ENCODE results near the gene LBHD2.

Gene LBHD2

DNA sequence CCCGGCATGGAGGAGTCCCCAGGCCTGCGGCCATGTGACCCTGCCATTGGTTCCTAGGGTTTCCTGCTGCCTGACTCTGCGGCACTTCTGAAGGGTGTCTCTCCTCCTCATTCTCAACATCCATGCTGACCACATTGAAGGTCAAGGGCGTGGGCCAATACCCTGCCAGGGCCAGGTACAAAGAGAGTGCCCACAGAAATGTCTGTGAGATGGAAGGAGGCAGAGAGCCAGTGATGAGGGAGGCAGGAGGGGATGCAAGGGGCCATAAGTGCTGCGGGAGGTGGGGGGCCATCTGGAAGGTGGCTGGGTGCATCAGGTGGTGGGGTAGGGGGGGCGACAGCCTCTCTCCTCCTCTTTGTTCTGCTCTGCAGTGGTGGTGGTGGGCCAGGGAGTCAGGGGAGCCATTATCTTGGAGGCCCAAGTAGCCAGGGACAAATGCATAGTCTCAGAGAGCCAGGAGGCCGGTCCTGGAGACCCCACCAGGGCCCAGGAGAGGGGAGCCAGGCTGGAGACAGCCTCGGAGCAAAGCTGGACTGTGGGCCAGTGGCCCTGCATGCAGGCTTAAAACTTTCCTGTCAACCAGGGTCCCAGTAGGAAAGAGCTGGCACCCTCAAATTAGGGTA lies 13.6 kb upstream of the LBHD2 start:
- no peak for DNase-seq

- no peak for DNase-seq
Observed at GRCh38 chr14:103070971-103071542, 13.0 kb upstream of the LBHD2 start.

DNA sequence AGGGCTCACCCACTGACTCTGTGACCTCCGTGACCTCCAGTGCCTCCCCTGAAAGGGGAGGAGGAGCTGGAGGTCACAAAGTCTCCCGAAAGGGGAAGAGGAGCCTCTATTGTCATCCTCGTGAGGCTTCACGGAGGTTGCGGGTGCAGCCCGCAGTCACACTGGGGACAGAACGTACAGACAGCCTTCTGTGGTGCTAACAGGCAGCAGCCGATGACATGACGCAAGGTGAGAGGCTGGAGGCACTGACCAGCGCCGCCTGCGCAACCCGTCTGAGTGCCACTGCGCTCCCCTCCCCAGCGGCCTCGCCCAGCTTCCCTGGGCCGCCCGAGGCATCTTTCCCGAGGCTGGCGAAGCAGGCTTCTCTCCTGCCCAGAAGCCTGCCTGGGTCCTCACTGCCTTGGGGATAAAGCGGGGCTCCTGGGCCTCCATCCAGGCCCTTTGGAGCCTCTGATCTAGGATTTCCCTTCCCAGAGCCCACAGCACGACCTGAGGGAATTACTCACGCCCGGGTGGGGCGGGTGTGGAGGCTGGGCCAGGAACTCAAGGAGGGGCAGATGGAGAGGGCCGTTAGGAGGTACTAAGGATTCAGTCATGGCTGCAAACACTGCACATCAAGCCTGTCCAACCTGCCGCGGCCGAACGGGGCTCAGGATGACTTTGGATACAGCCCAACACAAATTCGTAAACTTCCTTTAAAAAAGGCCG lies 12.3 kb upstream of the LBHD2 start:
- DNase-seq, result no peak

DNA sequence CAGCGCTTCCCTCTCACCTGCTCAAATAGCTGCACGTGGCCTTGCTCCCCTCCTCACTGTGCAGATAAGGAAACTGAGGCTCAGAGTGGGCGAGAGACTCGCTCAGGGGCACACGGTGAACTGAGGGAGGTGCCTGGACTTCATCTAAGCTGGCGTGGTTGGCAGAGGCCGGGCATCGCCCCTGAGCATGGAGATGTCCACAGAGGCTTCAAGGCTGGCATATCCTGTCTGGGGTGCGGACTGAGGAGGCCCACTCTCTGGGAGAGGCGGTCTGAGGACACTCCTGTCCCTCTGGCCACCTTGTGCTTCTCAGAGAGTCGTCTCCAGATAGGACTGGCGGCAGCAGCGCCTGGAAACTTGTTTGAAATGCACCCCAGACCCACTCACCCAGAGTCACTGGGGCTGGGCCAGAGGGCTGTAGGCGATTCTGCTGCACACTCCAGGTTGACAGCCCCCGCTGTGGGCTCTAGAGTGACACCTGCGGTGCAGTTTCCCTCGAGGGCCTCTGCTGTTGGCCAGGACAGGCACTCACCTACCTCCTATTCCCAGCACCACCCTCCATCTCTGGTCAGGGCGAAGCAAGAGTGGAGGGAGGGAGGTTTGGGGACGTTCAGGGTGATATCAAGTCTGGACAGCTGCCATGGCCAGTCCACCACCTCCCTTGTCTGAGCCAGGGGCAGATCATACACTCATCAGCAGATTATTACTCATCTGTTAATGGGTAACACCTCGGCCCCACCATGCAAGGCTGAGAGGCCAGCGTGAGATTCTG lies 11.2 kb upstream of the LBHD2 start:
- no peak for DNase-seq

DNA sequence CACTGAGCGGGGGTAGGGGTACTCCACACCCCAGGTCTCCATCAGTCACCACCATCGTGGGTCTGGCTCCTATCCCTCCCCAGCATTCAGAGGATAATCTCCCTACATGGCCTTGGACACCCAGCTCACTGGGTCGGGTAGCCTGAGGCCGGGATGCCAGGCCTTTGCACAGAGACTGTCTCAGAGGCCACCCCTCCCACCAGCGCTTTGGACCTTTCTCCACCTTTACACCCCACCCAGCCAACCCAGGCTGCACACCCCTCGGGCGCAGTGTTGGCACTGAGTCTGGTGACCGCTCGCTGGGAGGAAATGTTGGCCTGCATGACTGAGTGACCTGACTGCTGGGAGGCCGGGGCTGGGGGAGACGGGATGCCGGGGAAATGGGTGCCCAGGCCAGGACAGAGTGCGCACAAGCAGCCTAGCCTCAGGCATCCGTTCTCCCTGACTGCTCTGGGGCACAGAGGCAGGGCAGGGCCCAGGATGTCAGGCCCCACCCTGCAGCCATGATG lies 10.6 kb upstream of the LBHD2 start:
- DNase-seq, result no peak

- no peak for DNase-seq
Observed at GRCh38 chr14:103073876-103074728, 9.9 kb upstream of the LBHD2 start.

GRCh38 chr14:103074729-103075367 lies 9.2 kb upstream of the LBHD2 start:
- DNase-seq, result peak; percentile 54

GRCh38 chr14:103078420-103078749 lies 5.6 kb upstream of the LBHD2 start:
- peak; percentile 82 for DNase-seq

DNA sequence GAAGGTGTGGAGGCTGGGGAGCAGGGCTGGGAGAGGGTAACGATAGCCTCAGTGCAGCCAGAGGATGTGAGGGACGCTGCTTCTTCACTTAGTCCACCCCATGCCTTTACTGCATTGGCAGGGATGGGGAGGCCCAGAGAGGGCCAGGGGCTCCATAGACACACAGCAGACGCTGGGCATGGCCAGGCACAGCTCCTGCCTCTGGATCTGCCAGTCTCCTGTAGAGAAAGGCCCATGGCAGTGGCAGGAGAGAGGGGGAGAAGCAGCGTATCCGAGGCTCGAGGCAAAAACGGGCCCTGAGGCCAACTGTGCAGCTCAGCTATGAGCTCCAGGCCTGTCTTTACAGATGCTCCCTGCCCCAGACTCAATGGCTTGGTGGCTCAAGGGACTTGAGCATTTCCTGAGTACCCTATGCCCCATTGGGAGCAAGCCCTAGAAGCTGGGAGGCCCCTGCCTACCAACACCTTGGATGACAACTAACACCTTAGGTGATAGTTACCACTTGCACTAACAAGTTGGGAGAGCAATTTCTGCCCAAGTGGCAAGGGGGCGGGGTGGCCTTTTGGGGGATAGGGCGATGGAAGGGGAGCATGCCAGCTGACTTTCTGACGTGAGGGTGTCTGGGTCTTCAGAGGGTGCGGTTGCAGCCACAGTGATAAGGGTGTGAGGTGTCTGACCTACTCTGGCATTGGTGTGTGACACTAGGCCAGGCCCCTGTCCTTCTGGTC lies 5.0 kb upstream of the LBHD2 start:
- DNase-seq, result no peak

DNA sequence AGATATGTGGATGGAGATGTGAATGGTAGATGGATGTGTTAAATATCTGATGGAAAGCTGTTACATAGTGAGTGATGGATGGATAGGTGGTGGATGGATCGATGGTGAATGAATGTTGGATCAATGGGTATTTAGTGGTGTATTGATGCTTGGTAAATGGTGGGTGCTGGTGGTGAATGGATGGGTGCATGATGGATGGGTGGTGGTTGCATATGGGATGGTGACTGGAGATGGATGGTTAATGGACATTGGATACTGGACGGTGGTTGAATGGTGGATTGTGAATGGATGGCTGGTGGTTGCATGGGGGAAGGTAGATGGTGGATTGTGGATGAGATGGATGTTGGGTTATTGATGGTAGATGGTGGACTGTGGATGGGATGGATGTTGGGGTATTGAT lies 2.1 kb upstream of the LBHD2 start:
- no peak for DNase-seq

- DNase-seq, result no peak
Observed at GRCh38 chr14:103085106-103086091, 1.4 kb downstream of the LBHD2 start.

- DNase-seq, result no peak
Observed at GRCh38 chr14:103086771-103087342, 2.8 kb downstream of the LBHD2 start.

GRCh38 chr14:103087343-103087835 lies 3.4 kb downstream of the LBHD2 start:
- DNase-seq, result no peak

- DNase-seq, result no peak
Observed at GRCh38 chr14:103088921-103089320, 4.9 kb downstream of the LBHD2 start.

GRCh38 chr14:103089386-103090335 lies 5.7 kb downstream of the LBHD2 start:
- DNase-seq, result no peak

DNA sequence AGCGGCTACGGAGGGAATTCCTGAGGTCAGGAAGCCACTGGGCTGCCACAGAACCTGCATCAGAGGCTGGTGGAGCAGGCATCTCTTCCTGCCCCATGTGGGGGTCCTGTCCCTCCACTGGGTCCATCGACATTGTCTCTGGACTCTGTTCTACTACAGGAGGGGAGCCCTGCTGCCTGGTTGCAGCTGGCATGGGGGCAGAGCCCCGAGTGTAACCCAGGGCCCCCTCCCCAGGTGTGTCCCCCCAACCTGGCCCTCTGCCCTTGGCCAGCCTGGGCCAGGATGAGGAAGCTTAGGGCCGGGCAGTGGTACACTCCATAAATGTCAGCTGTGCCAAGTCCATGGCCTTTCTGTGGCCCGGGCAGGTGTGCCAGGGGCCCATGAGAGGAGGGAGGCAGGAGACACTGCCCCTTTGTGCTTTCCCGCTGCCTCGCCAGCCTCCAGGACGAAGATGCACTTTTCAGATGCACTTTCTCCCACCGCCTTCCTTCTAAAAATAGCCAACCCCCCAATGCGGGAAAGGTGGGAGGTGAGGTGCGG lies 6.5 kb downstream of the LBHD2 start:
- DNase-seq, result no peak

- peak; percentile 84 for DNase-seq
Observed at GRCh38 chr14:103091041-103091882, 7.3 kb downstream of the LBHD2 start.

All from stimulated activated CD8-positive, alpha-beta memory T cell treated with anti-CD3 and anti-CD28 coated beads, Interleukin-4, amount 100 ng/mL, for 48 hours (primary cell).